ENCODE results near the gene TRPM3. TPM values are rescaled to one million over a fixed set of nuclear protein-coding genes. Genes with fewer than 3 reads are reported as not detected.

Gene TRPM3
- total RNA-seq, 1 donor from 2014 or later: 0.22 TPM

DNA sequence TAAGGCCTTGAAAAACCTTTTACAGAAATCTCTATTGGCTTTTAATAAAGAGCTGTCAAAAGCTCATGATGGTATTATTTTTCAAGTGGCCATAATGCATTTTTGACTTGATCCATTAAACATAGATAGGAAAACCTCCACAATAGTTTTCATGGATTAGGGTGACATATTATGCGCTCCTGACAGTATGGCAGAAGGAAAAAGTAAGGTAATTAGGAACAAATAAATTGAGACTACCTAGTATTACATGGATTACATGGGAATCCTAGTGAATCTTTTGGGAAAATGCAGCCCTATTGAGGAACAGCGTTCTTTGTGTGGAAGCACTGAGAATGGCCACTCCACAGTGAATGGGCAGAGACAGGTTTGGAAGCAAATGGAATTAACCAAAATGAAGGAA, 171.2 kb downstream of the TRPM3 start:
- DNase-seq: no peak
- no peaks in the 10 kb centered on the region for H3K36me3 ChIP-seq
- no peaks in the 10 kb centered on the region for H3K27me3 ChIP-seq (ENCODE audit: low read depth)
- H3K4me3 ChIP-seq: no peak overlapping the region
- H3K9me3 ChIP-seq (replicated peaks): no peaks in the 10 kb centered on the region
- TF ChIP-seq, protein P1, sequence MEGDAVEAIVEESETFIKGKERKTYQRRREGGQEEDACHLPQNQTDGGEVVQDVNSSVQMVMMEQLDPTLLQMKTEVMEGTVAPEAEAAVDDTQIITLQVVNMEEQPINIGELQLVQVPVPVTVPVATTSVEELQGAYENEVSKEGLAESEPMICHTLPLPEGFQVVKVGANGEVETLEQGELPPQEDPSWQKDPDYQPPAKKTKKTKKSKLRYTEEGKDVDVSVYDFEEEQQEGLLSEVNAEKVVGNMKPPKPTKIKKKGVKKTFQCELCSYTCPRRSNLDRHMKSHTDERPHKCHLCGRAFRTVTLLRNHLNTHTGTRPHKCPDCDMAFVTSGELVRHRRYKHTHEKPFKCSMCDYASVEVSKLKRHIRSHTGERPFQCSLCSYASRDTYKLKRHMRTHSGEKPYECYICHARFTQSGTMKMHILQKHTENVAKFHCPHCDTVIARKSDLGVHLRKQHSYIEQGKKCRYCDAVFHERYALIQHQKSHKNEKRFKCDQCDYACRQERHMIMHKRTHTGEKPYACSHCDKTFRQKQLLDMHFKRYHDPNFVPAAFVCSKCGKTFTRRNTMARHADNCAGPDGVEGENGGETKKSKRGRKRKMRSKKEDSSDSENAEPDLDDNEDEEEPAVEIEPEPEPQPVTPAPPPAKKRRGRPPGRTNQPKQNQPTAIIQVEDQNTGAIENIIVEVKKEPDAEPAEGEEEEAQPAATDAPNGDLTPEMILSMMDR (IDR thresholded peaks at IDR 0.05; ENCODE audit: borderline replicate concordance): no peak
- H3K4me1 ChIP-seq: no peaks in the 10 kb centered on the region
- H3K27ac ChIP-seq (replicated peaks): no peak overlapping the region
- intact Hi-C loops (cut with micrococcal nuclease): no loop called here

DNA sequence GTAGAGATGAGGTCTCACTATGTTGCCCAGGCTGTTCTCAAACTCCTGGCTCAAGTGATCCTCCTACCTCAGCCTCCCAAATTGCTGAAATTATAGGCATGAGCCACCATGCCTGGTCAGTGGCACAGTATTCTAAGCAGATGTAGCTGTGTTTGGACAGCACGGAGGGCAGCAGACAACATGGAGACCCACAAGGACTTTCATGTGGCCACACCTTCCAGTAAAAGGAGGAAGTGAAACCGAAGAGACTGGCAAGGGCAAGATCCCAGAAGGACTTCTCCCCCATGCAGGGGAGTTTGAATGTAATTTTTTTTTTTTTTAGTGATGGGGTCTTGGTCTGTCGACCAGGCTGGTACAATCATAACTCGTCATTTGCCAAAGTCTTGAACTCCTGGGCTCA, 172.2 kb downstream of the TRPM3 start:
- intact Hi-C loops (cut with micrococcal nuclease): no loop called here
- no peaks in the 10 kb centered on the region for H3K4me1 ChIP-seq
- H3K27ac ChIP-seq (replicated peaks): no peak overlapping the region

DNA sequence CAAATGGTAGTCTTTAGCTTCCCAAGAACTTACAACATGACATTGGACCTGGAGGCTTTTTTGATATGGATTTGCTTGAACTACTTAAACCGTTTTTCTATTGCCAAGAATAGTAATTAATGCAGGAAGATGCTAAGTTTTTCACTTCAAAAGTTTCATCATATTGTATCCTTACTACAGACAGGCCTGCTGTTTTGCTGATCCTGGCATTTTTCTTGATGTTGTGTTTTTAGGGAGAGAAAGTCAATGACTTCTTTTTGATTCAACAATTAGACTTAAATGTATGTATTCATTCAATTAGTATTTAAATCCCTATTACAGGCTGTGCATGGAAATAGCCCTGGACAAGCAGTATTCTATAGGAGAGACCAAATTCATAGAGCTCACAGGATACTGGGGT, 172.7 kb downstream of the TRPM3 start:
- no peaks in the 10 kb centered on the region for H3K36me3 ChIP-seq
- H3K4me3 ChIP-seq: no peak overlapping the region
- no peaks in the 10 kb centered on the region for H3K4me1 ChIP-seq
- no peak overlapping the region for H3K27ac ChIP-seq (replicated peaks)
- no peak for DNase-seq
- intact Hi-C loops (cut with micrococcal nuclease): no loop called here
- no peaks in the 10 kb centered on the region for H3K27me3 ChIP-seq (ENCODE audit: low read depth)
- no peaks in the 10 kb centered on the region for H3K9me3 ChIP-seq (replicated peaks)
- TF ChIP-seq, protein P1 (IDR thresholded peaks at IDR 0.05; ENCODE audit: borderline replicate concordance): no peak

More for the DNA sequence above, 172.2 kb downstream of the TRPM3 start:
- no peak overlapping the region for H3K4me3 ChIP-seq
- no peaks in the 10 kb centered on the region for H3K27me3 ChIP-seq (ENCODE audit: low read depth)
- H3K9me3 ChIP-seq (replicated peaks): no peaks in the 10 kb centered on the region
- TF ChIP-seq, protein P1 (IDR thresholded peaks at IDR 0.05; ENCODE audit: borderline replicate concordance): no peak
- no peak for DNase-seq
- no peaks in the 10 kb centered on the region for H3K36me3 ChIP-seq

DNA sequence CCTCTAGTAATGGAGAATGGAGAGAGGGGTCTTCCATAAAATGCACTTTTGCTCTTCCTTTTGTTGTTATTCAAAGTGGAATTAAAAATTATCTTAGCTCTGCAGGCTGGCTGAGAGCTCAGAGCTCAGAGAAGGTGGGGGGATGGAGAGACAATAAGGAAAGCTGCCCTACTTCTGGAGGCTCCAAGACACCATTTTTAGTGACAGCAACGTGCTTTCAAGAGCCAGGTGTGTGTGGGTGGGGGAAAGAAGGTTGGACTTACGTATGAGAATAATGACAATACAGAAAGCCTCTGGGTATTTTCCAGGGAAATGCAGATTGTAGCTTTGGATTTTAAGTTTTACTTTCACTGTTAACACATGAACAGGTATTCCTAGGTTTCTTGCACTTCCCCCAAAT, 173.9 kb downstream of the TRPM3 start:
- Histone ChIP-seq H3K9me3 (replicated peaks) (no peaks in the 10 kb centered on the region), H3K36me3 (no peaks in the 10 kb centered on the region), H3K27me3 (ENCODE audit: low read depth) (no peaks in the 10 kb centered on the region), H3K4me3 (no peak overlapping the region), H3K27ac (replicated peaks) (no peak overlapping the region), H3K4me1 (no peaks in the 10 kb centered on the region)
- intact Hi-C loops (cut with micrococcal nuclease): no loop called here
- TF ChIP-seq, protein P1 (IDR thresholded peaks at IDR 0.05; ENCODE audit: borderline replicate concordance): no peak
- DNase-seq: no peak

DNA sequence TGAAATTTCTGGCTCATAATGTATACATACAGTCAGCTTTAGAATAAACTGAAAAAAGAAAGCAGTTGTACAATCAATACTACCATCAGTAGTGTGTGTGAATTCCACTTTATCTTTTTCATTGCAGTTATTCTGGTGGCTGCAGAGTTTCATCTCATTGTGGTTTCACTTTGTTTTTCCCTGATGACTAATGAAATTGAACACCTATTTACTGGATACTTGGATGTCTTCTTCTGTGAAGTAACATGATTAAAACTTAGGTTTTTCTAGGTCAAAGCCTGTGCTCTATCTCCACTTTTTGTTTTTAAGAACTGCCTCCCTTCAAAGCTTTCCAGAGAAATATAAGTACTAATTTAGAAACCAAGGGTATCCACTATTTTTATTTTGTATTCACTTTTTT, 174.3 kb downstream of the TRPM3 start:
- no peak for DNase-seq
- no peaks in the 10 kb centered on the region for H3K9me3 ChIP-seq (replicated peaks)
- H3K27ac ChIP-seq (replicated peaks): no peak overlapping the region
- intact Hi-C loops (cut with micrococcal nuclease): no loop called here
- TF ChIP-seq, protein P1 (IDR thresholded peaks at IDR 0.05; ENCODE audit: borderline replicate concordance): no peak
- no peaks in the 10 kb centered on the region for H3K27me3 ChIP-seq (ENCODE audit: low read depth)
- no peak overlapping the region for H3K4me3 ChIP-seq
- no peaks in the 10 kb centered on the region for H3K36me3 ChIP-seq
- no peaks in the 10 kb centered on the region for H3K4me1 ChIP-seq

DNA sequence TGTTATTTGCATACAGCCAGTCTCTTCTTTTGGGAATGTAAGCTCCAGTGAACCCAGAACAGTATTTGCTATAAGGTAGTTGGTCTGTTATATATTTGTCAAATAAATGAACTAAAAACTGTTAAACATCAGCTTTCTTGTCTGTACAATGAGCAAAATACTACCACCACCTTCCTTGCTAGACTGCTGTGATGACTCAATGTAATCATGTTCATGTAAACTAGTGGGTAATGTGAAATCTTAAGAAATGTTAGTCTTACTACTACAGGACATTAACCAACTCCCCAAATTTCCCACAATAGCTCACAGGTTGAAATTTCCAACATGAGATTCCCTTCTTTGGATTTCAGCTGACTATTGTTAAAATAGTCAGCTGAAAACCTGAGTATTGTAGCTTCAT, 176.1 kb downstream of the TRPM3 start:
- Histone ChIP-seq H3K27me3 (ENCODE audit: low read depth) (no peaks in the 10 kb centered on the region), H3K27ac (replicated peaks) (no peak overlapping the region), H3K36me3 (no peaks in the 10 kb centered on the region), H3K4me1 (no peaks in the 10 kb centered on the region), H3K9me3 (replicated peaks) (no peaks in the 10 kb centered on the region), H3K4me3 (no peak overlapping the region)
- TF ChIP-seq, protein P1 (IDR thresholded peaks at IDR 0.05; ENCODE audit: borderline replicate concordance): no peak
- intact Hi-C loops (cut with micrococcal nuclease): no loop called here
- no peak for DNase-seq

Data from left ventricle myocardium inferior (tissue), 1 donor.